Ecto neural progenitor cell (in vitro differentiated cells): Measurements from ENCODE around the gene UCK2.
"Not testable (repeated sequence)": the region's sequence is repeated elsewhere in the genome, so short reads cannot be mapped to it uniquely, and the experiment has no call there.

Experiments used
- DNase-seq: peaks from one replicate; pipeline ENCODE4 v3.0.0-alpha.2; 2018; ENCODE audit warnings: low spot score

Gene UCK2

GRCh38 chr1:165827268-165828102 lies at the start of gene UCK2:
TSS of gene UCK2 (plus strand) at chr1:165827614. CDS start at chr1:165827834, 220 bp downstream.
- peak; percentile 88 for DNase-seq

- not testable (repeated sequence) for DNase-seq
Measured at GRCh38 chr1:165778197-165778596, 49.2 kb upstream of the UCK2 start.

- DNase-seq = not testable (repeated sequence)
Measured at GRCh38 chr1:165783519-165783918, 43.9 kb upstream of the UCK2 start.

- DNase-seq = no peak
Measured at GRCh38 chr1:165787741-165788140, 39.7 kb upstream of the UCK2 start.

GRCh38 chr1:165793951-165794350 lies 33.5 kb upstream of the UCK2 start:
- no peak for DNase-seq

- no peak for DNase-seq
Measured at GRCh38 chr1:165795894-165796293, 31.5 kb upstream of the UCK2 start.

- no peak for DNase-seq
Measured at GRCh38 chr1:165799387-165799786, 28.0 kb upstream of the UCK2 start.

- DNase-seq = not testable (repeated sequence)
Measured at GRCh38 chr1:165804513-165804912, 22.9 kb upstream of the UCK2 start.

- DNase-seq = no peak
Measured at GRCh38 chr1:165807613-165808012, 19.8 kb upstream of the UCK2 start.

GRCh38 chr1:165815725-165816124 lies 11.7 kb upstream of the UCK2 start:
- no peak for DNase-seq

GRCh38 chr1:165816157-165816556 lies 11.3 kb upstream of the UCK2 start:
- DNase-seq = no peak

GRCh38 chr1:165816826-165817497 lies 10.5 kb upstream of the UCK2 start:
- DNase-seq = no peak

- DNase-seq = no peak
Measured at GRCh38 chr1:165823552-165824268, 3.7 kb upstream of the UCK2 start.

GRCh38 chr1:165824269-165824643 lies 3.2 kb upstream of the UCK2 start:
- DNase-seq = no peak

- no peak for DNase-seq
Measured at GRCh38 chr1:165826565-165827267, 698 bp upstream of the UCK2 start.

GRCh38 chr1:165828103-165828668 lies 772 bp downstream of the UCK2 start:
- DNase-seq = peak; percentile 67

- peak; percentile 72 for DNase-seq
Measured at GRCh38 chr1:165828669-165829329, 1.4 kb downstream of the UCK2 start.

GRCh38 chr1:165829888-165830287 lies 2.5 kb downstream of the UCK2 start:
- no peak for DNase-seq

GRCh38 chr1:165831146-165831545 lies 3.7 kb downstream of the UCK2 start:
- no peak for DNase-seq

- no peak for DNase-seq
Measured at GRCh38 chr1:165832902-165833301, 5.5 kb downstream of the UCK2 start.

GRCh38 chr1:165833358-165833757 lies 5.9 kb downstream of the UCK2 start:
- DNase-seq = no peak
